ENCODE results near the gene CARF. TPM values are rescaled to one million over a fixed set of nuclear protein-coding genes. Genes with fewer than 3 reads are reported as not detected.
A peak's percentile ranks its signal among the peaks of the same experiment; 100 is the strongest.

CARF gene
- total and polyA plus RNA-seq, 12 donors: 1.9 to 27.9 (median 10.1) TPM

- H3K9me3 ChIP-seq (replicated peaks in 1 of 3): no peaks in the 10 kb centered on the region
These were observed 90.2 kb downstream of the CARF start for GRCh38 chr2:203002054-203002821.

GRCh38 chr2:203003716-203004115, 91.6 kb downstream of the CARF start:
- Histone ChIP-seq H3K36me3 (replicated peaks in 1 of 2) (no peaks in the 10 kb centered on the region), H3K27me3 (no peaks in the 10 kb centered on the region), H3K9me3 (replicated peaks in 1 of 3) (no peaks in the 10 kb centered on the region), H3K27ac (no peak overlapping the region), H3K4me1 (replicated peaks in 1 of 2) (no peaks in the 10 kb centered on the region), H3K4me3 (no peak overlapping the region)
- WGBS, 4 donors: 93 to 99% (median 94%) methylated on average over 8 of the region's 8 CpGs
- DNase-seq: no peak
- intact Hi-C loops (cut with DNase I): no loop called here
- TF ChIP-seq CTCF (IDR thresholded peaks at IDR 0.05): no peak
- no peak for TF ChIP-seq POLR2A (IDR thresholded peaks at IDR 0.05)

More at GRCh38 chr2:203002054-203002821, 90.2 kb downstream of the CARF start:
- Histone ChIP-seq H3K27me3 (no peaks in the 10 kb centered on the region), H3K27ac (no peak overlapping the region), H3K4me1 (replicated peaks in 1 of 2) (no peaks in the 10 kb centered on the region), H3K36me3 (replicated peaks in 1 of 2) (no peaks in the 10 kb centered on the region), H3K4me3 (no peak overlapping the region)
- TF ChIP-seq POLR2A (IDR thresholded peaks at IDR 0.05) (no peak), CTCF (IDR thresholded peaks at IDR 0.05) (no peak)
- intact Hi-C loops (cut with DNase I): no loop called here
- no peak for DNase-seq
- WGBS, 4 donors: 87 to 96% (median 93%) methylated on average over 3 of the region's 3 CpGs

- intact Hi-C loops (cut with DNase I): no loop called here
- H3K27ac ChIP-seq: peak within 1 kb of the TSS; percentile 81 to 97 (median 90)
- H3K27me3 ChIP-seq: no peaks in the 10 kb centered on the region
- WGBS, 4 donors: 0 to 1% (median 0%) methylated on average over 19 to 59 of the region's 59 CpGs
- no peaks in the 10 kb centered on the region for H3K9me3 ChIP-seq (replicated peaks in 1 of 3)
- peaks cover 15 to 43% of the 10 kb centered on the region in 2 donors for H3K4me1 ChIP-seq (replicated peaks in 1 of 2)
- peak within 1 kb of the TSS; percentile 79 to 90 (median 84) for H3K4me3 ChIP-seq
- peak; percentile 98 to 99 (median 99) for DNase-seq
- no peaks in the 10 kb centered on the region for H3K36me3 ChIP-seq (replicated peaks in 1 of 2)
- TF ChIP-seq CTCF (IDR thresholded peaks at IDR 0.05) (no peak), POLR2A (IDR thresholded peaks at IDR 0.05) (peak; percentile 77)
These were observed 102.6 kb downstream of the CARF start, which contains the start of gene NBEAL1 for GRCh38 chr2:203014456-203015199. Gene NBEAL1 (plus strand): TSS chr2:203014875. CDS start chr2:203016385, 1,510 bp downstream.

GRCh38 chr2:203016716-203017115, 104.6 kb downstream of the CARF start:
- Histone ChIP-seq H3K27ac (peak overlapping the region in 2 of 5 donors; percentile 29 to 60), H3K36me3 (replicated peaks in 1 of 2) (no peaks in the 10 kb centered on the region), H3K4me1 (replicated peaks in 1 of 2) (peaks cover 15 to 45% of the 10 kb centered on the region in 2 donors), H3K27me3 (no peaks in the 10 kb centered on the region), H3K4me3 (peak overlapping the region in 1 of 4 donors; percentile 85), H3K9me3 (replicated peaks in 1 of 3) (no peaks in the 10 kb centered on the region)
- no peak for DNase-seq
- 44 to 55% (median 52%) methylated on average over 3 of the region's 3 CpGs for WGBS, 4 donors
- TF ChIP-seq CTCF (IDR thresholded peaks at IDR 0.05): no peak
- TF ChIP-seq POLR2A (IDR thresholded peaks at IDR 0.05): no peak
- intact Hi-C loops (cut with DNase I): no loop called here

All from adrenal gland (tissue), 12 donors.